Erythroblast (primary cell): ENCODE measurements around the gene MCTP1.

Experiments
- GATA1 ChIP-seq: IDR thresholded peaks from 2 replicates; pipeline ENCODE4 v1.6.1; 2011; ENCODE audit warnings: low read depth, mild to moderate bottlenecking, control low read depth, low read length, moderate library complexity
- POLR2A ChIP-seq: IDR thresholded peaks from 2 replicates; pipeline ENCODE4 v1.6.1; 2011; ENCODE audit warnings: mild to moderate bottlenecking, low read length

GRCh38 chr5:94699562-94699961, 585.3 kb downstream of the MCTP1 start:
- no peak for TF ChIP-seq POLR2A
- no peak for TF ChIP-seq GATA1
